HFF-Myc (cell line): Measurements from ENCODE around the gene ATP2B3.

ENCODE experiments used
- DNase-seq: peaks from one replicate; pipeline ENCODE4 v3.0.0-alpha.2; 2011; ENCODE audit warnings: low read depth; ENCODE audit errors: extremely low read depth
- H3K4me3 ChIP-seq: replicated peaks from 2 replicates; pipeline ENCODE4 v1.5.1; 2011; ENCODE audit warnings: low read depth, mild to moderate bottlenecking, control low read depth, low read length
- CTCF ChIP-seq: IDR thresholded peaks from 2 replicates; pipeline ENCODE4 v1.5.1; 2012; ENCODE audit warnings: mild to moderate bottlenecking, low read depth, low read length, control low read depth; ENCODE audit errors: missing control alignments

ATP2B3 gene

DNA sequence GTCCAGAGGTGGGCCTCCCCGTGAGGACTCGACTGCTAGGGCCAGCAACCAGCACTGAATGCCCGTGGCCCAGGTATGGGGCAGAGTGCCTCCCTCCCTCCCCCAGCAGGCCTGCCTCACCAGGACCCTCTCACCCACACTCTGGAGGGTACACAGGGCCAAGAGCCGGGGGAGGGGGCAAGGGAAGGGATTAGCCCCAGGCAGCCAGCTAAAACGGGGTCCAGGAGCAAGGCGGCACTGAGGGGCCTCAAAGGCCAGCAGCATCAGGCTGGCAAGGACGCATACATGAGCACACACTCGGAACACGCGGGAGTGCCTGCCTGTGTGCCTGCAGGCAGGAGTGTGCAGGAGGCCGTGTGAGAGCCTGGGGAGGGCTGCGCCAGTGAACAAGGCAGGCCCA lies 111.2 kb downstream of the ATP2B3 start:
- TF ChIP-seq CTCF = no peak
- DNase-seq = no peak

DNA sequence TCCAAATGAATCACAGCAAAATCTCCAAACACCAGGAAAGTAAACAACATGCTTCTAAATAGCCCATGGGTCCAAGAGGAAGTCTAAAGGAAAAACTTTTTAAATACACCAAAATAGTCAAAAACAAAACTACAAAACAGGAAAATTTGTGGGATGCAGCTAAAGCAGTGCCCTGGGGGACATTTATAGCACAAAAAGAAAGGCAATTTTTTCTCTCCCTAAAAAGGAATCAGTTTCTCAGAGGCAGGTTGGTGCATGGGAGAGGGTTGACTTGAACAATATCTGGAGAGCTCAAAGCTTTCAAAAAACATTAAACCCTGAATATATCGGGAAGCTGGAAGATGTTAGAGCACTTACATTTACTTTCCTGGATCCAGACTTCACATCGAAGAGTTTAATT lies 113.9 kb downstream of the ATP2B3 start:
- no peak for DNase-seq
- H3K4me3 ChIP-seq = no peak overlapping the region
- TF ChIP-seq CTCF = no peak

More for the DNA sequence above, 111.2 kb downstream of the ATP2B3 start:
- H3K4me3 ChIP-seq = no peak overlapping the region

DNA sequence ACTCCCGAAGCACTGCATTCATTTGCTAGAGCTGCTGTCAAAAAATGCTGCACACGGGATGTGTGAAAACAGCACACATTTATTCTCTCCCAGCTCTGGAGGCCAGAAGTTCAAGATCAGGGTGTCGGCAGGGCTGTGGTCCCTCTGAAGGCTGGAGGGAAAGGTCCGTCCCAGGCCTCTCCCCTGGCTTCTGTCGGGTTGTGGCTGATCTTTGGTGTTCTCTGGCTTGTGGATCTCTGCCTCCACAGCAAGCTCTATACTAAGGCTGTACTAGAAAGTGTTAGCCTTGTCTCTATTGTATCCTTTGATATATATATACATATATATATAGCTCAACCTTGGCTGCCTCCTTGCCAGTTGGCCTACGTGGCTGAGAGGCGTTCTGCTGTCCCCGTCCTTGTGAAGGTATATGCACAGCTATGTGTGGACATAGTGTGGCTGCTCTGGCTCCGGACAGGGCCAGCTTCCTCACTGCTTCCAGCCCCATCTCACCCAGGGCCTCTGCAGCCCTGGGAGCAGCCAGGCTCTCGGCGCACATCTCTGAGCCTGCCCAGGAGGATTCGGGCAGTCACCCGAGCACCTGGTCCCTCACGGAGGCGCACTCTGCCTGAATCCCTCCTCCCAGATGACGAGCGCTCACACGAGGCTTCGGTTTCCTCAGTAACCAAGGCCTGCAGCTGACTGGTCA lies 114.6 kb downstream of the ATP2B3 start:
- TF ChIP-seq CTCF = no peak
- DNase-seq = no peak
- no peak overlapping the region for H3K4me3 ChIP-seq
